Ovary (tissue), 3 donors: ENCODE results near the gene RCSD1.

Experiments
- CTCF ChIP-seq, 3 donors: fragments of 450-650 bp in 2 of 3; fragments of 200-600 bp in 1 of 3; IDR thresholded peaks; one replicate each; pipeline versions ENCODE4 v1.5.1 to v1.8.0; 2016 to 2022; ENCODE audit warnings: antibody characterized with exemption in 3 of 3, mild to moderate bottlenecking in 1 of 3
- POLR2A ChIP-seq: fragments of 450-650 bp; IDR thresholded peaks from one replicate; pipeline ENCODE4 v1.6.1; 2017; ENCODE audit warnings: antibody characterized with exemption, mild to moderate bottlenecking, moderate library complexity
- donor health status: DM: no; HTN: no; CAD: no.

- TF ChIP-seq POLR2A (no peak), CTCF (IDR thresholded peaks at IDR 0.05) (no peak)
Observed at GRCh38 chr1:167681024-167681423, 51.0 kb downstream of the RCSD1 start.
